Tibial artery (tissue), 4 donors: Measurements from ENCODE around the gene SYNGR1.

Experiments
- DNase-seq, 2 donors: peaks; one replicate each; pipeline ENCODE4 v3.0.0-alpha.2; 2019
- H3K27ac ChIP-seq, 2 donors: fragments of 200-600 bp; sonication (generic) in 1 of 2; 1 replicate in 1 of 2; 2 replicates in 1 of 2; pipeline ENCODE4 v1.5.1; 2018 to 2019; ENCODE audit warnings: mild to moderate bottlenecking in 1 of 2
- H3K27me3 ChIP-seq, 2 donors: fragments of 200-600 bp; sonication (generic) in 1 of 2; one replicate each; pipeline versions ENCODE4 v1.5.1 to v1.6.0; 2016 to 2019
- H3K36me3 ChIP-seq, 3 donors: fragments of 200-600 bp; sonication (generic) in 2 of 3; one replicate each; pipeline ENCODE4 v1.5.1; 2016 to 2019; ENCODE audit warnings: mild to moderate bottlenecking in 2 of 3
- H3K4me1 ChIP-seq, 4 donors: fragments of 200-600 bp; sonication (generic) in 2 of 4; 1 replicate in 3 of 4; 2 replicates in 1 of 4; pipeline ENCODE4 v1.5.1; 2016 to 2019
- H3K4me3 ChIP-seq, 2 donors: fragments of 200-600 bp; sonication (generic) in 1 of 2; 1 replicate in 1 of 2; 2 replicates in 1 of 2; pipeline ENCODE4 v1.5.1; 2018 to 2019; ENCODE audit warnings: mild to moderate bottlenecking in 2 of 2
- H3K9me3 ChIP-seq, 3 donors: fragments of 200-600 bp; sonication (generic) in 1 of 3; one replicate each; pipeline ENCODE4 v1.5.1; 2016 to 2019
- CTCF ChIP-seq, 2 experiments: fragments of 200-600 bp in 1 of 2; fragments of 450-650 bp in 1 of 2; IDR thresholded peaks; one replicate each; pipeline ENCODE4 v1.5.1; 2017 to 2019; ENCODE audit warnings: antibody characterized with exemption in 2 of 2, mild to moderate bottlenecking in 1 of 2, moderate library complexity in 1 of 2
- intact Hi-C: fragments of 100-400 bp; cut with DNase I; formaldehyde crosslinking; loops from one replicate; pipeline ENCODE4 v1.15.0; 2023; ENCODE audit warnings: low total_unique reads

Gene SYNGR1

GRCh38 chr22:39309881-39310714, 39.7 kb upstream of the SYNGR1 start:
- peaks cover 0 to 24% (median 15%) of the 10 kb centered on the region in 4 donors for H3K4me1 ChIP-seq
- no peak for DNase-seq
- no peaks in the 10 kb centered on the region for H3K27me3 ChIP-seq
- no peak for TF ChIP-seq CTCF (IDR thresholded peaks at IDR 0.05)
- H3K4me3 ChIP-seq: no peak overlapping the region
- H3K36me3 ChIP-seq: peaks cover 37 to 41% (median 38%) of the 10 kb centered on the region in 3 donors
- no peak overlapping the region for H3K27ac ChIP-seq
- intact Hi-C loops: loop anchor here (2.0 kb wide), 1 partner anchor 139 kb away; no protein-coding TSS in a partner anchor
- no peaks in the 10 kb centered on the region for H3K9me3 ChIP-seq

- Histone ChIP-seq H3K36me3 (peaks cover 54 to 58% (median 55%) of the 10 kb centered on the region in 3 donors), H3K9me3 (no peaks in the 10 kb centered on the region), H3K27me3 (no peaks in the 10 kb centered on the region), H3K27ac (no peak overlapping the region), H3K4me3 (no peak overlapping the region), H3K4me1 (peaks cover 0 to 39% (median 29%) of the 10 kb centered on the region in 4 donors)
- intact Hi-C loops: loop anchor here (2.0 kb wide), 1 partner anchor 141 kb away; no protein-coding TSS in a partner anchor
- no peak for DNase-seq
- no peak for TF ChIP-seq CTCF (IDR thresholded peaks at IDR 0.05)
Measured at GRCh38 chr22:39311592-39312400, 38.0 kb upstream of the SYNGR1 start.

- Histone ChIP-seq H3K27ac (no peak overlapping the region), H3K4me3 (no peak overlapping the region), H3K36me3 (peaks cover 61 to 64% (median 62%) of the 10 kb centered on the region in 3 donors), H3K27me3 (no peaks in the 10 kb centered on the region), H3K9me3 (no peaks in the 10 kb centered on the region), H3K4me1 (peaks cover 0 to 45% (median 36%) of the 10 kb centered on the region in 4 donors)
- TF ChIP-seq CTCF (IDR thresholded peaks at IDR 0.05): no peak
- intact Hi-C loops: no loop called here
- DNase-seq: no peak
Measured at GRCh38 chr22:39312410-39312809, 37.4 kb upstream of the SYNGR1 start.

- no peak for TF ChIP-seq CTCF (IDR thresholded peaks at IDR 0.05)
- no peak overlapping the region for H3K4me3 ChIP-seq
- intact Hi-C loops: no loop called here
- peaks cover 0 to 50% (median 41%) of the 10 kb centered on the region in 4 donors for H3K4me1 ChIP-seq
- H3K9me3 ChIP-seq: no peaks in the 10 kb centered on the region
- peaks cover 69 to 72% (median 70%) of the 10 kb centered on the region in 3 donors for H3K36me3 ChIP-seq
- H3K27ac ChIP-seq: no peak overlapping the region
- no peaks in the 10 kb centered on the region for H3K27me3 ChIP-seq
- DNase-seq: no peak
Measured at GRCh38 chr22:39313258-39314001, 36.4 kb upstream of the SYNGR1 start.

- intact Hi-C loops: no loop called here
- no peaks in the 10 kb centered on the region for H3K9me3 ChIP-seq
- no peak for TF ChIP-seq CTCF (IDR thresholded peaks at IDR 0.05)
- H3K4me3 ChIP-seq: no peak overlapping the region
- H3K27ac ChIP-seq: no peak overlapping the region
- H3K27me3 ChIP-seq: no peaks in the 10 kb centered on the region
- peaks cover 69 to 72% (median 70%) of the 10 kb centered on the region in 3 donors for H3K36me3 ChIP-seq
- no peak for DNase-seq
- H3K4me1 ChIP-seq: peaks cover 0 to 46% (median 36%) of the 10 kb centered on the region in 4 donors
Measured at GRCh38 chr22:39314251-39314971, 35.4 kb upstream of the SYNGR1 start.
